ENCODE measurements around the gene GADL1.

DNA sequence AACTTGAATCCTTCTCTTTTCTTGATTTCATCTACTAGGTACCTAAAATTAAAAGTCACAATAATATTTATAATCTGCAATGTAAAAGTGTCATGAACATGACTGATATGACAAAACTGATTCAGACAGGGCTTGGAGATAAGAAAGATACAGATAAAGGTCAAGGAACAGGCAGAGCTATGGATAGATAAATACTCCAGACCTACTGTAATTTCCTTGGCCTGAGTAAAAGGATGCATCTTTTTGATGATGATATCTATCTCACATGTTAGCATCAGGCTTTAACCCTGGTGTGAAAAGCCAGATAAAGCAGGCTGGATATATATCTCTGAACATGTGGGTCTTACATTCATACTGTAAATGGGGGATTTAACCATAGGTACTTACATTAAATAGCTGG is 108.1 kb downstream of the GADL1 start:
- no peak for TF ChIP-seq POLR2A (IDR thresholded peaks at IDR 0.05)
- TF ChIP-seq, protein P1, sequence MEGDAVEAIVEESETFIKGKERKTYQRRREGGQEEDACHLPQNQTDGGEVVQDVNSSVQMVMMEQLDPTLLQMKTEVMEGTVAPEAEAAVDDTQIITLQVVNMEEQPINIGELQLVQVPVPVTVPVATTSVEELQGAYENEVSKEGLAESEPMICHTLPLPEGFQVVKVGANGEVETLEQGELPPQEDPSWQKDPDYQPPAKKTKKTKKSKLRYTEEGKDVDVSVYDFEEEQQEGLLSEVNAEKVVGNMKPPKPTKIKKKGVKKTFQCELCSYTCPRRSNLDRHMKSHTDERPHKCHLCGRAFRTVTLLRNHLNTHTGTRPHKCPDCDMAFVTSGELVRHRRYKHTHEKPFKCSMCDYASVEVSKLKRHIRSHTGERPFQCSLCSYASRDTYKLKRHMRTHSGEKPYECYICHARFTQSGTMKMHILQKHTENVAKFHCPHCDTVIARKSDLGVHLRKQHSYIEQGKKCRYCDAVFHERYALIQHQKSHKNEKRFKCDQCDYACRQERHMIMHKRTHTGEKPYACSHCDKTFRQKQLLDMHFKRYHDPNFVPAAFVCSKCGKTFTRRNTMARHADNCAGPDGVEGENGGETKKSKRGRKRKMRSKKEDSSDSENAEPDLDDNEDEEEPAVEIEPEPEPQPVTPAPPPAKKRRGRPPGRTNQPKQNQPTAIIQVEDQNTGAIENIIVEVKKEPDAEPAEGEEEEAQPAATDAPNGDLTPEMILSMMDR (IDR thresholded peaks at IDR 0.05 in 4 of 5, conservative IDR thresholded peaks at IDR 0.05 in 1 of 5), result no peak

All from gastrocnemius medialis (tissue), 4 donors.